HepG2 (cell line): ENCODE data around the gene MYO6. TPM values are rescaled to one million over a fixed set of nuclear protein-coding genes. Genes with fewer than 3 reads are reported as not detected.
"Not testable (repeated sequence)": the region's sequence is repeated elsewhere in the genome, so short reads cannot be mapped to it uniquely, and the experiment has no call there.

Experiments used
- ATAC-seq: fragments of 200-7000 bp; cut with Tn5 transposase; 3 replicates; pipeline ENCODE4 v1.9.1; 2020; ENCODE audit warnings: mild to moderate bottlenecking, moderate library complexity
- BruUV-seq: library from RNA; stranded (reverse); fragments of 400-500 nt; replicated peaks from 2 replicates; lab custom pipeline; 2021; lab: Mats Ljungman, UMichigan
- CTCF ChIA-PET: fragments of 300-600 bp; formaldehyde crosslinking; extraction: SDS; loops from one replicate; lab custom pipeline; 2021; ENCODE audit warnings: low total read pairs, inconsistent platforms, low intra/inter-chr PET ratio; lab: Yijun Ruan, JAX
- POLR2A ChIA-PET: fragments of 350-600 bp; sonication (Branson Sonifier 250); formaldehyde crosslinking; loops from one replicate; lab custom pipeline; 2020; ENCODE audit warnings: antibody characterized with exemption, inconsistent platforms; lab: Yijun Ruan, JAX
- DNase-seq: peaks from one replicate; pipeline ENCODE4 v3.0.0-alpha.2; 2015; ENCODE audit warnings: low spot score
- FAIRE-seq: peaks from 3 replicates; lab custom pipeline; 2011; peaks lifted over from hg19 to GRCh38; lab: Jason Lieb, UNC
- H2AFZ ChIP-seq: one replicate; pipeline ENCODE4 v1.6.1; 2011; ENCODE audit warnings: low read length, inconsistent platforms
- H3K27ac ChIP-seq: fragments of 300-600 bp; 3 replicates; pipeline ENCODE4 v1.8.0; 2011; ENCODE audit warnings: mixed run types, mild to moderate bottlenecking, mixed read lengths, low read length, inconsistent platforms; ENCODE audit not compliant: insufficient read depth; ENCODE audit errors: extremely low read length
- H3K27me3 ChIP-seq, 2 experiments: fragments of 200-600 bp in 1 of 2; 2 replicates in 1 of 2; 3 replicates in 1 of 2; pipeline versions ENCODE4 v1.6.0 to v1.8.0; 2011; ENCODE audit warnings: low read length in 2 of 2, mild to moderate bottlenecking in 2 of 2, moderate library complexity in 2 of 2, inconsistent platforms in 1 of 2; ENCODE audit not compliant: insufficient read depth in 2 of 2, control insufficient read depth in 1 of 2
- H3K36me3 ChIP-seq, 2 experiments: fragments of 200-600 bp in 1 of 2; replicated peaks in 1 of 2; 2 replicates in 1 of 2; 3 replicates in 1 of 2; pipeline versions ENCODE4 v1.5.1 to v1.8.0; 2011; ENCODE audit warnings: low read length in 2 of 2, inconsistent platforms in 1 of 2; ENCODE audit not compliant: insufficient read depth in 2 of 2, control insufficient read depth in 1 of 2
- H3K4me1 ChIP-seq: 2 replicates; pipeline ENCODE4 v1.5.1; 2012; ENCODE audit warnings: low read length, inconsistent platforms; ENCODE audit not compliant: insufficient read depth
- H3K4me2 ChIP-seq: 2 replicates; pipeline ENCODE4 v1.6.0; 2011; ENCODE audit warnings: low read depth, low read length, inconsistent platforms
- H3K4me3 ChIP-seq, 3 experiments: fragments of 200-600 bp in 1 of 3; sonication (generic), shearing (Covaris generic) in 1 of 3; replicated peaks in 1 of 3; 2 replicates each; pipeline ENCODE4 v1.5.1; 2011 to 2016; ENCODE audit warnings: low read length in 3 of 3, inconsistent platforms in 2 of 3, low read depth in 2 of 3, mild to moderate bottlenecking in 2 of 3, control low read depth in 1 of 3, mixed read lengths in 1 of 3; ENCODE audit not compliant: insufficient read depth in 1 of 3
- H3K79me2 ChIP-seq: one replicate; pipeline ENCODE4 v1.6.1; 2011; ENCODE audit warnings: low read length, inconsistent platforms; ENCODE audit not compliant: insufficient read depth
- H3K9ac ChIP-seq: 2 replicates; pipeline ENCODE4 v1.6.0; 2011; ENCODE audit warnings: mild to moderate bottlenecking, low read depth, low read length, inconsistent platforms; ENCODE audit not compliant: insufficient read depth
- H3K9me3 ChIP-seq: 2 replicates; pipeline ENCODE4 v1.5.1; 2012; ENCODE audit warnings: mild to moderate bottlenecking, low read length
- H4K20me1 ChIP-seq: 2 replicates; pipeline ENCODE4 v1.6.0; 2011; ENCODE audit warnings: inconsistent platforms, mild to moderate bottlenecking, low read length, moderate library complexity; ENCODE audit not compliant: insufficient read depth
- PAXIP1 ChIP-seq: sonication (generic); formaldehyde crosslinking; conservative IDR thresholded peaks from 2 replicates; pipeline ENCODE4 v1.4.0; 2020; ENCODE audit warnings: mild to moderate bottlenecking, missing genetic modification reagents, moderate library complexity
- ZNF770 ChIP-seq: sonication (generic); formaldehyde crosslinking; IDR thresholded peaks from 2 replicates; pipeline ENCODE4 v1.5.0; 2020; ENCODE audit warnings: mild to moderate bottlenecking, missing genetic modification reagents
- WGBS: methylation state at CpG from one replicate; pipeline ENCODE4 v1.1.6; 2017; ENCODE audit warnings: low lambda C conversion rate; 5-methylcytosine and 5-hydroxymethylcytosine counted together
- in situ Hi-C: cut with HindIII; loops from 2 replicates; pipeline ENCODE4 v1.10.0; 2017; ENCODE audit warnings: low pct_unique_long_range_greater_than_20kb; ENCODE audit not compliant: extremely low pct_ligation_motif_present
- intact Hi-C: fragments of 100-400 bp; cut with micrococcal nuclease; formaldehyde crosslinking; loops from one replicate; pipeline ENCODE4 v1.10.0; 2022; ENCODE audit not compliant: unreplicated experiment
- polyA plus RNA-seq, 8 experiments: library from polyadenylated mRNA; depleted of rRNA in 3 of 8; stranded (reverse) in 7 of 8; unstranded in 1 of 8; fragments of >200 nt; fragmentation: Illumina TruSeq in 4 of 8; extraction: Trizol in 4 of 8; gene quantifications; 2 replicates each; pipeline versions ENCODE4 v1.2.1 to v1.2.3, GENCODE V29; 2011 to 2016; ENCODE audit warnings: low read depth in 4 of 8, missing spikeins in 1 of 8, mixed read lengths in 1 of 8; ENCODE audit not compliant: insufficient read depth in 1 of 8
- total RNA-seq, 5 experiments: library from RNA; depleted of rRNA; stranded (reverse); fragments of >200 nt; fragmentation: Illumina TruSeq; extraction: Trizol; gene quantifications; 2 replicates each; pipeline ENCODE4 v1.2.3, GENCODE V29; 2016; ENCODE audit warnings: low read depth in 1 of 5
- TF ChIP-seq, protein P1 (sequence below): sonication (generic); formaldehyde crosslinking; IDR thresholded peaks from 2 replicates; pipeline ENCODE4 v1.5.0; 2020; ENCODE audit warnings: mild to moderate bottlenecking, missing genetic modification reagents

MYO6 gene
- total and polyA plus RNA-seq, 2 of the 13 experiments (the other 11 are each of a cell fraction or from before 2014, with no cell fraction given), result 5.4 to 7.5 TPM

- TF ChIP-seq ZNF770 (CRISPR knock-in tag), result peak; percentile 85
Observed at GRCh38 chr6:75727206-75727605, 21.8 kb upstream of the MYO6 start (continued).

DNA sequence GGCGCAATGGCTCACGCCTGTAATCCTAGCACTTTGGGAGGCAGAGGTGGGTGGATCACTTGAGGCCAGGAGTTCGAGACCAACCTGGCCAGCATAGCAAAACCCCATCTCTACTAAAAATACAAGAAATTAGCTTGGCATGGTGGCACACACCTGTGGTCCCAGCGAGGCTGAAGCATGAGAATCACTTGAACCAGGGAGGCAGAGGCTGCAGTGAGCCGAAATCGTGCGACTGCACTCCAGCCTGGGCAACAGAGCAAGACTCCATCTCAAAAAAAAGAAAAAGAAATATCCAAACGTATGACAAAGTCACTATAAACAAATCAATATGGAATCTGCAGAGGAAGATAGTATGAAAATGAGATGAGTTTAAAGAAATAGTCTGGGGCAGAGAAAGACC, 18.0 kb upstream of the MYO6 start:
- H3K36me3 ChIP-seq, H3K4me3 ChIP-seq, FAIRE-seq, H2AFZ ChIP-seq, intact Hi-C loops, POLR2A ChIA-PET, H3K9ac ChIP-seq, BruUV-seq, H4K20me1 ChIP-seq, H3K9me3 ChIP-seq, H3K79me2 ChIP-seq, H3K4me2 ChIP-seq, ATAC-seq, CTCF ChIA-PET, H3K27me3 ChIP-seq, H3K27ac ChIP-seq, DNase-seq, in situ Hi-C loops: not testable (repeated sequence)
- 52% methylated on average over 8 of the region's 8 CpGs for WGBS
- H3K4me1 ChIP-seq, result peaks cover 18% of the 10 kb centered on the region; the same call in 1 of the 2 replicates

- no TSS peak for BruUV-seq
- peak; percentile 82 for ATAC-seq
- peak overlapping the region; percentile 55 for H3K27ac ChIP-seq
- H3K4me3 ChIP-seq, result peak overlapping the region in 1 of 3 experiments; percentile 21; a peak in 1 of 6 replicates
- H2AFZ ChIP-seq, result peak overlapping the region; percentile 54
- intact Hi-C loops (no loop called here), in situ Hi-C loops (no loop called here)
- POLR2A ChIA-PET, result interaction anchor here (0.8 kb wide), 1 partner anchor 10 kb away, joined by 3 read pairs; no protein-coding TSS in a partner anchor
- H3K79me2 ChIP-seq, result no peaks in the 10 kb centered on the region
- peak; percentile 16 for DNase-seq
- no peaks in the 10 kb centered on the region for H3K9me3 ChIP-seq
- H3K4me2 ChIP-seq, result peak overlapping the region; percentile 58
- FAIRE-seq, result no peak
- no peaks in the 10 kb centered on the region; a peak in 1 of 5 replicates for H3K27me3 ChIP-seq
- CTCF ChIA-PET, result no interaction called here
- 0% methylated on average over 1 of the region's 1 CpG for WGBS
- H4K20me1 ChIP-seq, result no peaks in the 10 kb centered on the region
- H3K36me3 ChIP-seq, result no peaks in the 10 kb centered on the region
- H3K4me1 ChIP-seq, result peaks cover 15% of the 10 kb centered on the region
- no peak overlapping the region; the same call in 1 of the 2 replicates for H3K9ac ChIP-seq
- TF ChIP-seq, protein P1, sequence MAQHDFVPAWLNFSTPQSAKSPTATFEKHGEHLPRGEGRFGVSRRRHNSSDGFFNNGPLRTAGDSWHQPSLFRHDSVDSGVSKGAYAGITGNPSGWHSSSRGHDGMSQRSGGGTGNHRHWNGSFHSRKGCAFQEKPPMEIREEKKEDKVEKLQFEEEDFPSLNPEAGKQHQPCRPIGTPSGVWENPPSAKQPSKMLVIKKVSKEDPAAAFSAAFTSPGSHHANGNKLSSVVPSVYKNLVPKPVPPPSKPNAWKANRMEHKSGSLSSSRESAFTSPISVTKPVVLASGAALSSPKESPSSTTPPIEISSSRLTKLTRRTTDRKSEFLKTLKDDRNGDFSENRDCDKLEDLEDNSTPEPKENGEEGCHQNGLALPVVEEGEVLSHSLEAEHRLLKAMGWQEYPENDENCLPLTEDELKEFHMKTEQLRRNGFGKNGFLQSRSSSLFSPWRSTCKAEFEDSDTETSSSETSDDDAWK (CRISPR knock-in tag), result no peak
- peak; percentile 61 for TF ChIP-seq PAXIP1 (CRISPR knock-in tag)
Observed at GRCh38 chr6:75735491-75736186, 13.4 kb upstream of the MYO6 start.
